Spinal cord (tissue), 10 donors: ENCODE measurements around the gene FZD10. TPM values are rescaled to one million over a fixed set of nuclear protein-coding genes. Genes with fewer than 3 reads are reported as not detected.

Source experiments
- DNase-seq, 6 donors: peaks; one replicate each; pipeline versions ENCODE4 v3.0.0 to v3.0.0-alpha.2; 2013 to 2015; ENCODE audit warnings: low spot score in 6 of 6, low read depth in 4 of 6
- H3K27ac ChIP-seq: one replicate; pipeline ENCODE4 v1.5.1; 2013; ENCODE audit warnings: low read depth, low read length, control low read depth
- H3K27me3 ChIP-seq: one replicate; pipeline ENCODE4 v1.6.1; 2013; ENCODE audit warnings: low read length; ENCODE audit not compliant: control insufficient read depth, insufficient read depth
- H3K36me3 ChIP-seq: one replicate; pipeline ENCODE4 v1.6.1; 2013; ENCODE audit warnings: low read length; ENCODE audit not compliant: control insufficient read depth, insufficient read depth
- H3K4me1 ChIP-seq: one replicate; pipeline ENCODE4 v1.6.1; 2013; ENCODE audit warnings: low read length; ENCODE audit not compliant: control insufficient read depth, insufficient read depth
- H3K4me3 ChIP-seq: one replicate; pipeline ENCODE4 v1.5.1; 2013; ENCODE audit warnings: low read depth, low read length, control low read depth
- H3K9me3 ChIP-seq: one replicate; pipeline ENCODE4 v1.6.1; 2013; ENCODE audit warnings: low read length; ENCODE audit not compliant: control insufficient read depth, insufficient read depth
- WGBS: methylation state at CpG from one replicate; pipeline ENCODE4 v1.1.5; 2013; ENCODE audit warnings: missing lambda C conversion rate; ENCODE audit not compliant: insufficient coverage; 5-methylcytosine and 5-hydroxymethylcytosine counted together
- polyA plus RNA-seq, 2 donors: library from polyadenylated mRNA; unstranded; fragments of 120-200 nt; gene quantifications; one replicate each; pipeline ENCODE4 v1.2.1, GENCODE V29; 2013; ENCODE audit not compliant: insufficient read length in 2 of 2
- total RNA-seq, 2 donors: library from RNA; depleted of rRNA in 1 of 2; stranded (reverse); fragments of 120-200 nt in 1 of 2; fragments of >200 nt in 1 of 2; gene quantifications; one replicate each; pipeline versions ENCODE4 v1.2.3 to v1.2.4, GENCODE V29; 2013 to 2014
- donor health status: healthy.

FZD10 gene
- total and polyA plus RNA-seq, 4 donors: 3.7 to 9.9 (median 8.6) TPM

DNA sequence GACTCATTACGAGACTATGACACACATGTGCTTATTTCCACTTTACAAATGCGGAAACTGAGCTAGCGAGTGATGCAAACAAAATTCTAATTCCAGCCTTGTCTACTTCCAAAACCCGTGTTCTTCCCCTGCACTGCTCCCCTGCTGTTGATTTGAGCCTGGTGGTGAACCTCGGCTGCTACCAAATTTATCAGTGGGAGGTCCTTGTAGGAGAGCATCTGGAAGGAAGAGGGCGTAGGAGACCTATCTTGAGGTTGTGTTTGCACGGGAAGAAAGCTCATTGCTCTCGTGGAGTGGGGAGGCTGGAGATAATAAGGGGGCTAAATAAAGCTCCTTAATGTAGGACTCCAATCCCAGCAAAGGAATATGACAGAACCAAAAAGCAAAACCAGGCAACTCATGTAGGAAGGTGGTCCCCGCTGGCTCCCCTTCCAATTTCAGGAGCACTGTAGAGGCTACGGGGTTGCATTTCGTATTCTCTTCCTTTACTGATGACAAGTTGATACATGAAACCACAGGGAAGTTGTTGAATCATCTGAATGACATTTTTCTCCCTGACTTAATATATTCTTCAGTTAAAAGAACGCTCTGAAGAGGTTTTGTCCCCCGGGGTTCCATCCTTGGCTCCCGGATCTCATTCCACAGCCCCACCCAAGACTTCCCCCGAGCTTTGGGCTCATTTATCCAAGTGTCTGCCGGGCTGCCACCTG lies 52.6 kb downstream of the FZD10 start:
- DNase-seq: peak in 1 of 6 donors; percentile 31
- H3K27ac ChIP-seq: no peak overlapping the region
- H3K4me1 ChIP-seq: no peaks in the 10 kb centered on the region
- no peaks in the 10 kb centered on the region for H3K36me3 ChIP-seq
- H3K4me3 ChIP-seq: no peak overlapping the region
- no peaks in the 10 kb centered on the region for H3K9me3 ChIP-seq
- H3K27me3 ChIP-seq: peaks cover 5% of the 10 kb centered on the region
- WGBS: 70% methylated on average over 11 of the region's 16 CpGs

Other genes with a start within 250 kb of the FZD10 start
- 1 to 10 TPM in 1 of 2 donors, under 1 TPM in 1; 0.17 to 1.3 TPM for gene PIWIL1, start 175.4 kb downstream of the FZD10 start, total RNA-seq
- gene PIWIL1, start 175.4 kb downstream of the FZD10 start, polyA plus RNA-seq: under 1 TPM; 0.22 to 0.66 TPM